GM19455 (cell line): Measurements from ENCODE around the gene COX4I2.

ENCODE experiments used
- ATAC-seq: cut with Tn5 transposase; IDR thresholded peaks from one replicate; pipeline ENCODE4 v1.9.1; 2021; ENCODE audit not compliant: unreplicated experiment

Gene COX4I2

DNA sequence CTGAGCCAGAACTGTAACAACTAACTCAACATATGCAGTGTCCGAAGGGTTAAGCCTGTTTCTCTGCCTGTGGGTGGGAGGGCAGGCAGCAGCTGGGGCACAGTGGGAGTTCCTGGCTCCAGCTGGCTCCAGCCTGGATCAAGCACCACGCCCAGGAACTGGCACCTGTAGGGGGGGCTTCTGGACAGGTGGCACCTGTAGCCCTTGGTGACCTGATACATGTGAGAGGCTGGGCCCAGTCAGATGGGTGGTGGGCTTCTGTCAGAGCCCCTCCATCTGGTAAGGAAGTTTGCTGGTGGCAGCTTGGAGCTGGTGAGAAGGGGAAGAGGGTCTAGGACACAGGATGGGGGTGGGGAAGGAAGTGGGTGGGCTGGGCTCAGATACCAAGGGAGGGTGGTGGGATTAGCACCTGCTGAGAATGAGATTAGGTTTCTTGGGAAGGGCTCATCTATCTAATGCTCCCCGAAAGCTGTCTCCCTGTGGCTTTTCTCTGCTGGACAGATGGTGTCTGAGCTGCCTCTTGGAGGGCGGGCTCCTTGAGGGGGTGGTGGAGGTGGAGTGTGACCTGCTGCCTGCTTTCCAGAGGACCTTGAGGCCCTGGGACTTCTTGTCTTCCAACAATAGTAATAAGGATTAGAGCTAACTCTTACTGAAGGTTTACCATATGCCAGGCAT is 56.4 kb downstream of the COX4I2 start:
- ATAC-seq = no peak
